Lung microvascular endothelial cell (primary cell): ENCODE measurements around the gene OR52R1. TPM values are rescaled to one million over a fixed set of nuclear protein-coding genes. Genes with fewer than 3 reads are reported as not detected.
"Not testable (repeated sequence)": the region's sequence is repeated elsewhere in the genome, so short reads cannot be mapped to it uniquely, and the experiment has no call there.

ENCODE experiments used
- DNase-seq, 2 donors: peaks; one replicate each; pipeline versions ENCODE4 v3.0.0 to v3.0.0-alpha.2; 2010; ENCODE audit warnings: low read depth in 2 of 2
- total RNA-seq: library from RNA; depleted of rRNA; stranded (reverse); fragments of >200 nt; gene quantifications from 2 replicates; pipeline ENCODE4 v1.2.1, GENCODE V29; 2014

OR52R1 gene
- total RNA-seq = not detected in 2 replicates

- DNase-seq = no peak
Measured at GRCh38 chr11:4804280-4804679, at the start of gene OR52R1. Gene OR52R1, minus strand, starts transcription at chr11:4804380. Its CDS starts 0 bp downstream, at chr11:4804380.

- no peak for DNase-seq
Measured at GRCh38 chr11:4851033-4851432, 46.9 kb upstream of the OR52R1 start.

- no peak for DNase-seq
Measured at GRCh38 chr11:4848908-4849532, 44.8 kb upstream of the OR52R1 start, which contains the start of gene OR51S1. Gene OR51S1, minus strand, starts transcription at chr11:4849208. Its CDS starts 0 bp downstream, at chr11:4849208.

GRCh38 chr11:4839851-4840549 lies 35.8 kb upstream of the OR52R1 start:
- DNase-seq = no peak

- DNase-seq = no peak
Measured at GRCh38 chr11:4830909-4831308, 26.7 kb upstream of the OR52R1 start.

GRCh38 chr11:4830346-4830745 lies 26.2 kb upstream of the OR52R1 start:
- no peak for DNase-seq

GRCh38 chr11:4826425-4826824 lies 22.2 kb upstream of the OR52R1 start:
- DNase-seq = no peak

- DNase-seq = no peak
Measured at GRCh38 chr11:4825132-4825531, 21.0 kb upstream of the OR52R1 start.

- no peak for DNase-seq
Measured at GRCh38 chr11:4821021-4821420, 16.8 kb upstream of the OR52R1 start, which contains the start of gene OR51F2. Gene OR51F2, plus strand, starts transcription at chr11:4821321. Its CDS starts 101 bp downstream, at chr11:4821422.

GRCh38 chr11:4809246-4809645 lies 5.1 kb upstream of the OR52R1 start:
- no peak for DNase-seq

- no peak for DNase-seq
Measured at GRCh38 chr11:4808476-4808875, 4.3 kb upstream of the OR52R1 start.

- DNase-seq = not testable (repeated sequence)
Measured at GRCh38 chr11:4801316-4801715, 2.9 kb downstream of the OR52R1 start.

- DNase-seq = no peak
Measured at GRCh38 chr11:4798427-4799183, 5.6 kb downstream of the OR52R1 start.

- DNase-seq = no peak
Measured at GRCh38 chr11:4797206-4797605, 7.0 kb downstream of the OR52R1 start.

- DNase-seq = no peak
Measured at GRCh38 chr11:4782454-4782853, 21.7 kb downstream of the OR52R1 start.

- no peak for DNase-seq
Measured at GRCh38 chr11:4769838-4770237, 34.3 kb downstream of the OR52R1 start, which contains the start of gene OR51F1. Gene OR51F1, minus strand, starts transcription at chr11:4769938. Its CDS starts 0 bp downstream, at chr11:4769938.

- DNase-seq = no peak
Measured at GRCh38 chr11:4768094-4768493, 36.1 kb downstream of the OR52R1 start.

- no peak for DNase-seq
Measured at GRCh38 chr11:4766420-4767043, 37.6 kb downstream of the OR52R1 start.

- DNase-seq = no peak
Measured at GRCh38 chr11:4763096-4763495, 41.1 kb downstream of the OR52R1 start.
